Panc1 (cell line): ENCODE results near the gene PPP2R2B. TPM values are rescaled to one million over a fixed set of nuclear protein-coding genes. Genes with fewer than 3 reads are reported as not detected.
A peak's percentile ranks its signal among the peaks of the same experiment; 100 is the strongest.

Source experiments
- ATAC-seq: fragments of 200-7000 bp; cut with Tn5 transposase; 2 replicates; pipeline ENCODE4 v1.9.1; 2020; ENCODE audit warnings: mild to moderate bottlenecking, moderate library complexity
- BruUV-seq: library from RNA; stranded (reverse); fragments of 400-500 nt; replicated peaks from 2 replicates; lab custom pipeline; 2021; lab: Mats Ljungman, UMichigan
- CTCF ChIA-PET: fragments of 300-600 bp; sonication (Branson Sonifier 250); formaldehyde crosslinking; loops from one replicate; lab custom pipeline; 2022; ENCODE audit warnings: antibody characterized with exemption; lab: Charles Lee
- POLR2A ChIA-PET: fragments of 300-600 bp; sonication (Branson Sonifier 250); formaldehyde crosslinking; loops from one replicate; lab custom pipeline; 2022; ENCODE audit warnings: antibody characterized with exemption; lab: Charles Lee
- DNase-seq: peaks from one replicate; pipeline ENCODE4 v3.0.0-alpha.2; 2010; ENCODE audit warnings: low read depth, low spot score
- H3K27ac ChIP-seq: 2 replicates; pipeline ENCODE4 v1.5.1; 2011; ENCODE audit warnings: mild to moderate bottlenecking, low read length, inconsistent platforms
- H3K27me3 ChIP-seq: fragments of 200-500 bp; sonication (Bioruptor generic); 2 replicates; pipeline ENCODE4 v1.6.0; 2014; ENCODE audit warnings: low read length, inconsistent platforms; ENCODE audit not compliant: control insufficient read depth, insufficient read depth
- H3K36me3 ChIP-seq: fragments of 200-500 bp; sonication (Bioruptor generic); 2 replicates; pipeline ENCODE4 v1.5.1; 2014; ENCODE audit warnings: inconsistent platforms, mild to moderate bottlenecking, low read length, moderate library complexity; ENCODE audit not compliant: control insufficient read depth, insufficient read depth
- H3K4me1 ChIP-seq: 2 replicates; pipeline ENCODE4 v1.5.1; 2011; ENCODE audit warnings: inconsistent platforms, mild to moderate bottlenecking, low read length, moderate library complexity; ENCODE audit not compliant: control insufficient read depth, insufficient read depth
- H3K4me3 ChIP-seq, 2 experiments: 2 replicates each; pipeline ENCODE4 v1.5.1; 2011 to 2012; ENCODE audit warnings: low read depth in 2 of 2, low read length in 2 of 2, mild to moderate bottlenecking in 2 of 2, inconsistent platforms in 1 of 2, moderate library complexity in 1 of 2
- H3K9me3 ChIP-seq: fragments of 200-500 bp; sonication (Bioruptor generic); 2 replicates; pipeline ENCODE4 v1.5.1; 2014; ENCODE audit warnings: low read depth, mild to moderate bottlenecking, inconsistent platforms, low read length, moderate library complexity; ENCODE audit not compliant: control insufficient read depth, insufficient read depth
- POLR2AphosphoS5 ChIP-seq: IDR thresholded peaks from 2 replicates; pipeline ENCODE4 v1.6.1; 2012; ENCODE audit warnings: mild to moderate bottlenecking, low read depth, low read length, moderate library complexity
- REST ChIP-seq, 2 experiments: IDR thresholded peaks; 2 replicates each; pipeline ENCODE4 v1.6.1; 2011 to 2012; ENCODE audit warnings: low read depth in 2 of 2, control low read depth in 1 of 2, low read length in 1 of 2, mild to moderate bottlenecking in 1 of 2, moderate library complexity in 1 of 2; ENCODE audit not compliant: insufficient read depth in 1 of 2
- SIN3A ChIP-seq: IDR thresholded peaks from 2 replicates; pipeline ENCODE4 v1.6.1; 2012; ENCODE audit warnings: low read depth, mild to moderate bottlenecking, low read length, moderate library complexity, borderline replicate concordance; ENCODE audit not compliant: insufficient read depth
- TCF7L2 ChIP-seq: IDR thresholded peaks from 2 replicates; pipeline ENCODE4 v1.6.1; 2011; ENCODE audit warnings: mild to moderate bottlenecking, low read depth, low read length, inconsistent platforms
- in situ Hi-C: cut with HindIII; loops from 2 replicates; pipeline ENCODE4 v1.10.0; 2016; ENCODE audit warnings: low sequenced_read_pairs, low pct_unique_long_range_greater_than_20kb
- intact Hi-C: fragments of 100-400 bp; cut with micrococcal nuclease; formaldehyde crosslinking; loops from one replicate; pipeline ENCODE4 v1.10.0; 2022; ENCODE audit not compliant: unreplicated experiment
- total RNA-seq: library from RNA; stranded (reverse); gene quantifications from one replicate; pipeline ENCODE4 v1.2.1, GENCODE V29; 2021; ENCODE audit not compliant: unreplicated experiment
- TF ChIP-seq, protein P1 (sequence below): fragments of 450-650 bp; IDR thresholded peaks from 2 replicates; pipeline ENCODE4 v1.5.1; 2017; ENCODE audit warnings: mild to moderate bottlenecking

PPP2R2B gene
- total RNA-seq, 1 experiment from 2014 or later = 8.8 TPM

- CTCF ChIA-PET = no interaction called here
- no peak for ATAC-seq
- H3K9me3 ChIP-seq = no peaks in the 10 kb centered on the region
- TF ChIP-seq, protein P1, sequence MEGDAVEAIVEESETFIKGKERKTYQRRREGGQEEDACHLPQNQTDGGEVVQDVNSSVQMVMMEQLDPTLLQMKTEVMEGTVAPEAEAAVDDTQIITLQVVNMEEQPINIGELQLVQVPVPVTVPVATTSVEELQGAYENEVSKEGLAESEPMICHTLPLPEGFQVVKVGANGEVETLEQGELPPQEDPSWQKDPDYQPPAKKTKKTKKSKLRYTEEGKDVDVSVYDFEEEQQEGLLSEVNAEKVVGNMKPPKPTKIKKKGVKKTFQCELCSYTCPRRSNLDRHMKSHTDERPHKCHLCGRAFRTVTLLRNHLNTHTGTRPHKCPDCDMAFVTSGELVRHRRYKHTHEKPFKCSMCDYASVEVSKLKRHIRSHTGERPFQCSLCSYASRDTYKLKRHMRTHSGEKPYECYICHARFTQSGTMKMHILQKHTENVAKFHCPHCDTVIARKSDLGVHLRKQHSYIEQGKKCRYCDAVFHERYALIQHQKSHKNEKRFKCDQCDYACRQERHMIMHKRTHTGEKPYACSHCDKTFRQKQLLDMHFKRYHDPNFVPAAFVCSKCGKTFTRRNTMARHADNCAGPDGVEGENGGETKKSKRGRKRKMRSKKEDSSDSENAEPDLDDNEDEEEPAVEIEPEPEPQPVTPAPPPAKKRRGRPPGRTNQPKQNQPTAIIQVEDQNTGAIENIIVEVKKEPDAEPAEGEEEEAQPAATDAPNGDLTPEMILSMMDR = no peak
- TF ChIP-seq TCF7L2 = no peak
- no peak for TF ChIP-seq SIN3A
- no peak for TF ChIP-seq POLR2AphosphoS5
- TF ChIP-seq REST (IDR thresholded peaks at IDR 0.05; ENCODE audit: insufficient read depth in 1 of 2, low read depth in 2 of 2, low read length in 1 of 2) = no peak
- intact Hi-C loops = no loop called here
- no peaks in the 10 kb centered on the region for H3K27me3 ChIP-seq
- peaks cover 13% of the 10 kb centered on the region; the same call in 1 of the 2 replicates for H3K4me1 ChIP-seq
- H3K36me3 ChIP-seq = no peaks in the 10 kb centered on the region
- POLR2A ChIA-PET = interaction anchor here (0.6 kb wide), 1 partner anchor 498 kb away, joined by 9 read pairs; no protein-coding TSS in a partner anchor
- BruUV-seq = no TSS peak
- in situ Hi-C loops = no loop called here
- DNase-seq = no peak
- no peak overlapping the region for H3K4me3 ChIP-seq
- peak overlapping the region; percentile 26 for H3K27ac ChIP-seq
These were observed 15.9 kb downstream of the PPP2R2B start for GRCh38 chr5:146862641-146863040.

- H3K9me3 ChIP-seq = no peaks in the 10 kb centered on the region
- CTCF ChIA-PET = no interaction called here
- DNase-seq (no peak), ATAC-seq (peak; percentile 92)
- H3K36me3 ChIP-seq = no peaks in the 10 kb centered on the region
- intact Hi-C loops (no loop called here), in situ Hi-C loops (no loop called here)
- POLR2A ChIA-PET = interaction anchor here (0.5 kb wide), 1 partner anchor 33 kb away, joined by 3 read pairs; no protein-coding TSS in a partner anchor
- no peaks in the 10 kb centered on the region for H3K27me3 ChIP-seq
- H3K4me1 ChIP-seq = peaks cover 13% of the 10 kb centered on the region; the same call in 1 of the 2 replicates
- H3K4me3 ChIP-seq = no peak overlapping the region
- peak overlapping the region; percentile 55 for H3K27ac ChIP-seq
- BruUV-seq = no TSS peak
- TF ChIP-seq TCF7L2 (peak; percentile 97), POLR2AphosphoS5 (no peak)
These were observed 18.2 kb downstream of the PPP2R2B start for GRCh38 chr5:146860213-146860893.

DNA sequence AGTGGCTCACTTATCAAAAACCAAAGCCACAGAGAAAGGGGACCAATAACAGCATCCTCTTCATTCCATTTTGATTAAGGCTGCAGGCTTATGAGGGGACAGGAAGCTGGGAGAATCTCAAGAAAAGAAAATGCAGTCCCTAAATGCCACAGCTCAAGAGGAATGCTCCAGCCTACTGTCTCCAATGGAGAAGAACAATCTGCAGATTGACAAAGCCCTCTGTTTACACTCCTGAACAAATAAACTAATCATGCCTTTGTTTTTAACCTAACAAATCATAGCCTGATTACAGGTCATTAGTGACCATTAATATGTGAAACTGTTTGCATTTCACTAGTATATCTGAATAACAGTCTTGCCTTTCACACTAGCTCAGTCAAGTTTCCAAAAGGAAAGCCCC is 26.5 kb downstream of the PPP2R2B start:
- DNase-seq (no peak), ATAC-seq (no peak)
- no peaks in the 10 kb centered on the region; the same call in 1 of the 2 replicates for H3K27me3 ChIP-seq
- intact Hi-C loops = no loop called here
- in situ Hi-C loops = no loop called here
- CTCF ChIA-PET = no interaction called here
- TF ChIP-seq POLR2AphosphoS5 (no peak), SIN3A (no peak), TCF7L2 (no peak), REST (IDR thresholded peaks at IDR 0.05; ENCODE audit: insufficient read depth in 1 of 2, low read depth in 2 of 2, low read length in 1 of 2) (no peak)
- TF ChIP-seq, protein P1 = no peak
- no peaks in the 10 kb centered on the region; the same call in 1 of the 2 replicates for H3K4me1 ChIP-seq
- no peak overlapping the region for H3K27ac ChIP-seq
- no TSS peak for BruUV-seq
- POLR2A ChIA-PET = no interaction called here
- no peaks in the 10 kb centered on the region for H3K9me3 ChIP-seq
- no peak overlapping the region for H3K4me3 ChIP-seq
- H3K36me3 ChIP-seq = no peaks in the 10 kb centered on the region
